GM12878 (cell line): ENCODE measurements around the gene IGSF23.

Experiments
- ATF2 ChIP-seq: IDR thresholded peaks from 2 replicates; pipeline ENCODE4 v1.6.1; 2012; ENCODE audit warnings: low read length, inconsistent platforms
- BHLHE40 ChIP-seq, 2 experiments: fragments of 450-650 bp in 1 of 2; IDR thresholded peaks; 2 replicates each; pipeline ENCODE4 v1.6.1; 2011 to 2017; ENCODE audit warnings: low read depth in 2 of 2, borderline replicate concordance in 1 of 2, improper control_type of control experiment in 1 of 2, low read length in 1 of 2, mild to moderate bottlenecking in 1 of 2
- CBX5 ChIP-seq: sonication (generic); IDR thresholded peaks from 2 replicates; pipeline ENCODE4 v1.6.1; 2016; ENCODE audit warnings: low read depth, moderate library complexity, mild to moderate bottlenecking, inconsistent platforms
- CREM ChIP-seq: IDR thresholded peaks from 2 replicates; pipeline ENCODE4 v1.6.1; 2014; ENCODE audit warnings: antibody characterized with exemption, low read depth
- CTCF ChIP-seq, 3 experiments: IDR thresholded peaks in 2 of 3; conservative IDR thresholded peaks in 1 of 3; 2 replicates each; pipeline ENCODE4 v1.5.1; 2011; ENCODE audit warnings: low read depth in 3 of 3, low read length in 3 of 3, mild to moderate bottlenecking in 3 of 3, control low read depth in 2 of 3, moderate library complexity in 2 of 3, inconsistent platforms in 1 of 3, mixed read lengths in 1 of 3; ENCODE audit not compliant: control insufficient read depth in 2 of 3, insufficient read depth in 1 of 3; ENCODE audit errors: extremely low read depth in 1 of 3
- EED ChIP-seq: sonication (generic); IDR thresholded peaks from 2 replicates; pipeline ENCODE4 v1.6.1; 2016; ENCODE audit warnings: antibody characterized with exemption, low read depth
- EP300 ChIP-seq, 2 experiments: fragments of 150-350 bp in 1 of 2; IDR thresholded peaks; 2 replicates each; pipeline ENCODE4 v1.6.1; 2011 to 2012; ENCODE audit warnings: low read depth in 2 of 2, low read length in 2 of 2, borderline replicate concordance in 1 of 2, improper control_type of control experiment in 1 of 2, inconsistent platforms in 1 of 2; ENCODE audit not compliant: control insufficient read depth in 1 of 2
- FOXM1 ChIP-seq: IDR thresholded peaks from 2 replicates; pipeline ENCODE4 v1.6.1; 2012; ENCODE audit warnings: low read depth, mild to moderate bottlenecking, inconsistent platforms, low read length, moderate library complexity
- PKNOX1 ChIP-seq: fragments of 450-650 bp; IDR thresholded peaks from 2 replicates; pipeline ENCODE4 v1.6.1; 2016; ENCODE audit warnings: mild to moderate bottlenecking
- POLR2AphosphoS2 ChIP-seq: IDR thresholded peaks from 2 replicates; pipeline ENCODE4 v1.6.1; 2011; ENCODE audit warnings: low read depth, mild to moderate bottlenecking, low read length, improper control_type of control experiment, moderate library complexity
- REST ChIP-seq: IDR thresholded peaks from 2 replicates; pipeline ENCODE4 v1.6.1; 2012; ENCODE audit warnings: mild to moderate bottlenecking, low read depth, low read length
- RFX5 ChIP-seq: IDR thresholded peaks from 2 replicates; pipeline ENCODE4 v1.6.1; 2011; ENCODE audit warnings: low read depth, low read length, improper control_type of control experiment
- ZNF24 ChIP-seq: fragments of 450-650 bp; IDR thresholded peaks from 2 replicates; pipeline ENCODE4 v1.6.1; 2017; ENCODE audit warnings: antibody characterized with exemption, mild to moderate bottlenecking

GRCh38 chr19:44683434-44684210 lies 70.3 kb downstream of the IGSF23 start:
- no peak for TF ChIP-seq CTCF (IDR thresholded peaks at IDR 0.05 in 2 of 3, conservative IDR thresholded peaks at IDR 0.05 in 1 of 3; ENCODE audit: control insufficient read depth in 2 of 3, extremely low read depth in 1 of 3, insufficient read depth in 1 of 3, low read depth in 3 of 3, low read length in 3 of 3)
- TF ChIP-seq EP300 (IDR thresholded peaks at IDR 0.05; ENCODE audit: borderline replicate concordance in 1 of 2, control insufficient read depth in 1 of 2, low read depth in 2 of 2, low read length in 2 of 2) = no peak
- TF ChIP-seq BHLHE40 (IDR thresholded peaks at IDR 0.05; ENCODE audit: borderline replicate concordance in 1 of 2, low read depth in 2 of 2, low read length in 1 of 2) = no peak
- TF ChIP-seq CBX5 = no peak
- TF ChIP-seq RFX5 = no peak
- no peak for TF ChIP-seq POLR2AphosphoS2
- TF ChIP-seq ATF2 = no peak
- TF ChIP-seq PKNOX1 = no peak
- TF ChIP-seq EED = no peak
- TF ChIP-seq ZNF24 = no peak
- no peak for TF ChIP-seq FOXM1
- no peak for TF ChIP-seq CREM
- TF ChIP-seq REST = no peak
